Peyer's patch (tissue), 4 donors: Measurements from ENCODE around the gene TMEM131L.

ENCODE experiments used
- POLR2A ChIP-seq, 2 donors: fragments of 450-650 bp; IDR thresholded peaks; one replicate each; pipeline ENCODE4 v1.5.1; 2017; ENCODE audit warnings: antibody characterized with exemption in 2 of 2, mild to moderate bottlenecking in 2 of 2, moderate library complexity in 2 of 2
- TF ChIP-seq, protein P1 (sequence below), 6 experiments: fragments of 450-650 bp in 4 of 6; fragments of 200-600 bp in 2 of 6; sonication (generic) in 1 of 6; IDR thresholded peaks; one replicate each; pipeline ENCODE4 v1.5.1; 2017 to 2019; ENCODE audit warnings: antibody characterized with exemption in 6 of 6, mild to moderate bottlenecking in 3 of 6, moderate library complexity in 1 of 6

GRCh38 chr4:153464068-153464467 is 2.1 kb upstream of the TMEM131L start:
- TF ChIP-seq, protein P1, sequence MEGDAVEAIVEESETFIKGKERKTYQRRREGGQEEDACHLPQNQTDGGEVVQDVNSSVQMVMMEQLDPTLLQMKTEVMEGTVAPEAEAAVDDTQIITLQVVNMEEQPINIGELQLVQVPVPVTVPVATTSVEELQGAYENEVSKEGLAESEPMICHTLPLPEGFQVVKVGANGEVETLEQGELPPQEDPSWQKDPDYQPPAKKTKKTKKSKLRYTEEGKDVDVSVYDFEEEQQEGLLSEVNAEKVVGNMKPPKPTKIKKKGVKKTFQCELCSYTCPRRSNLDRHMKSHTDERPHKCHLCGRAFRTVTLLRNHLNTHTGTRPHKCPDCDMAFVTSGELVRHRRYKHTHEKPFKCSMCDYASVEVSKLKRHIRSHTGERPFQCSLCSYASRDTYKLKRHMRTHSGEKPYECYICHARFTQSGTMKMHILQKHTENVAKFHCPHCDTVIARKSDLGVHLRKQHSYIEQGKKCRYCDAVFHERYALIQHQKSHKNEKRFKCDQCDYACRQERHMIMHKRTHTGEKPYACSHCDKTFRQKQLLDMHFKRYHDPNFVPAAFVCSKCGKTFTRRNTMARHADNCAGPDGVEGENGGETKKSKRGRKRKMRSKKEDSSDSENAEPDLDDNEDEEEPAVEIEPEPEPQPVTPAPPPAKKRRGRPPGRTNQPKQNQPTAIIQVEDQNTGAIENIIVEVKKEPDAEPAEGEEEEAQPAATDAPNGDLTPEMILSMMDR (IDR thresholded peaks at IDR 0.05): no peak
- no peak for TF ChIP-seq POLR2A (IDR thresholded peaks at IDR 0.05)
